ENCODE results near the gene MAOA. TPM values are rescaled to one million over a fixed set of nuclear protein-coding genes. Genes with fewer than 3 reads are reported as not detected.

Gene MAOA
- total RNA-seq, 1 donor from 2014 or later, result 2.1 TPM

- Histone ChIP-seq H3K4me3 (ENCODE audit: low read depth, low read length) (no peak overlapping the region), H3K36me3 (ENCODE audit: control insufficient read depth, insufficient read depth, low read length) (no peaks in the 10 kb centered on the region), H3K27me3 (ENCODE audit: control insufficient read depth, insufficient read depth, low read length) (no peaks in the 10 kb centered on the region)
- DNase-seq (ENCODE audit: low read depth), result no peak
- TF ChIP-seq, protein P1, sequence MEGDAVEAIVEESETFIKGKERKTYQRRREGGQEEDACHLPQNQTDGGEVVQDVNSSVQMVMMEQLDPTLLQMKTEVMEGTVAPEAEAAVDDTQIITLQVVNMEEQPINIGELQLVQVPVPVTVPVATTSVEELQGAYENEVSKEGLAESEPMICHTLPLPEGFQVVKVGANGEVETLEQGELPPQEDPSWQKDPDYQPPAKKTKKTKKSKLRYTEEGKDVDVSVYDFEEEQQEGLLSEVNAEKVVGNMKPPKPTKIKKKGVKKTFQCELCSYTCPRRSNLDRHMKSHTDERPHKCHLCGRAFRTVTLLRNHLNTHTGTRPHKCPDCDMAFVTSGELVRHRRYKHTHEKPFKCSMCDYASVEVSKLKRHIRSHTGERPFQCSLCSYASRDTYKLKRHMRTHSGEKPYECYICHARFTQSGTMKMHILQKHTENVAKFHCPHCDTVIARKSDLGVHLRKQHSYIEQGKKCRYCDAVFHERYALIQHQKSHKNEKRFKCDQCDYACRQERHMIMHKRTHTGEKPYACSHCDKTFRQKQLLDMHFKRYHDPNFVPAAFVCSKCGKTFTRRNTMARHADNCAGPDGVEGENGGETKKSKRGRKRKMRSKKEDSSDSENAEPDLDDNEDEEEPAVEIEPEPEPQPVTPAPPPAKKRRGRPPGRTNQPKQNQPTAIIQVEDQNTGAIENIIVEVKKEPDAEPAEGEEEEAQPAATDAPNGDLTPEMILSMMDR (IDR thresholded peaks at IDR 0.05; ENCODE audit: insufficient read depth, low read length, poor library complexity, severe bottlenecking), result no peak
Observed at GRCh38 chrX:43627669-43628068, 28.4 kb upstream of the MAOA start.

DNA sequence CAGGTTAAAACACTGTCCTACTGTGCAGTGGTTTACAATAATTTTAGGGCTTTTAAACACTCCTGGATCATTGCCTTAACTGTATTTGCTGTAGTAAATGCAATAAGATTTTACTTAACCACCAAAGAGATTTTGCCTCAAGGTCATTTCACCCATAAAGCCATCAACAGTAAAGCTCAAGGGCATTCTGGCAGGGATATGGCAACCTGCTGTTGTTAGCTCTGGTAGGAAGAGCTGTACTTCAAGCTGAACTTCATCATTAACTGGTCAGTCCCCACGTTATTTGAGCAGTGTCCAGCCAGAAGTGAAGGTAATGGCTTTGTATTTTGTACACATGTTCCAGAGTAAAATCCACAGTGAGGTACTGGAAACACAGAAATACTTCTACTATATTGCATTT, 26.9 kb upstream of the MAOA start:
- no peaks in the 10 kb centered on the region for H3K27me3 ChIP-seq (ENCODE audit: control insufficient read depth, insufficient read depth, low read length)
- TF ChIP-seq, protein P1 (IDR thresholded peaks at IDR 0.05; ENCODE audit: insufficient read depth, low read length, poor library complexity, severe bottlenecking), result no peak
- no peak for DNase-seq (ENCODE audit: low read depth)
- H3K36me3 ChIP-seq (ENCODE audit: control insufficient read depth, insufficient read depth, low read length), result no peaks in the 10 kb centered on the region
- H3K4me3 ChIP-seq (ENCODE audit: low read depth, low read length), result no peak overlapping the region

DNA sequence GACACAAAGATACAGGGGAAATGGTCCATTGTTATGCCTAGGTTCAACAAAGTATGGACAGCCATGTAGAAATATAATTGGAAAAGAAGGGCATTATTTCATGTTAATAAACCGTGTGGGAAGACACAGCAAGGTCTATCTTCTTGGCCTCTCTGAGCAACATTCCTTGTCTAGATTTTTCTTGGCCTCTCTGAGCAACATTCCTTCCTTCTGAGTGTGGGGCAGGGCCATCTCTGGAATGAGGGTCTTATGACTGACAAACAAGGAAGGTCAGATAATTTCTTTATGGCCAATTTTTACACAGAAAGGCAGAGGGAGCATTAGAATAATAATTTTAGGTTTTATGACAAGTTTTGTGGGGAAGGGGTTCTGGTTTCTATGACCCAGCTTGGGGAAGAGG, 24.3 kb upstream of the MAOA start:
- no peaks in the 10 kb centered on the region for H3K36me3 ChIP-seq (ENCODE audit: control insufficient read depth, insufficient read depth, low read length)
- DNase-seq (ENCODE audit: low read depth), result no peak
- no peak overlapping the region for H3K4me3 ChIP-seq (ENCODE audit: low read depth, low read length)
- TF ChIP-seq, protein P1 (IDR thresholded peaks at IDR 0.05; ENCODE audit: insufficient read depth, low read length, poor library complexity, severe bottlenecking), result no peak
- H3K27me3 ChIP-seq (ENCODE audit: control insufficient read depth, insufficient read depth, low read length), result no peaks in the 10 kb centered on the region

DNA sequence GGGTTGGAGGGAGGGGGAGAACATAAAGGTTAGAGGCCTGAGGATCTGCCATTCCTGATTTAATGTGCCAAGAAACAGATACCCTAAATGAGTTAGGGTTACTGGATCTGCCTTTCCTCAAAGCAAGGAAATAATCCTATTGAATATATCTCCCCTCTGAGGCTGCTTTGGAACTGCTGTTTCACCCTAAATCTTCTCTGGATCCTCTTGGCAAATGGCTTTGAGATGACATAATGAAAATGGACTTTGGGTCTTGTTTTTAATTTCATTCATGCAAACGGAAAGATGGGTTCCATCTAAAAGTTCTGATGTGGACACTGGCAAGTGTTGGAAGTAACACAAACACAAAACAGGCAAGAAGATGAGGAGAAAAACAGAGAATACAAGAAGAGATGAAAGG, 23.0 kb upstream of the MAOA start:
- no peaks in the 10 kb centered on the region for H3K36me3 ChIP-seq (ENCODE audit: control insufficient read depth, insufficient read depth, low read length)
- DNase-seq (ENCODE audit: low read depth), result no peak
- no peak overlapping the region for H3K4me3 ChIP-seq (ENCODE audit: low read depth, low read length)
- TF ChIP-seq, protein P1 (IDR thresholded peaks at IDR 0.05; ENCODE audit: insufficient read depth, low read length, poor library complexity, severe bottlenecking), result no peak
- H3K27me3 ChIP-seq (ENCODE audit: control insufficient read depth, insufficient read depth, low read length), result no peaks in the 10 kb centered on the region

- Histone ChIP-seq H3K36me3 (ENCODE audit: control insufficient read depth, insufficient read depth, low read length) (no peaks in the 10 kb centered on the region), H3K4me3 (ENCODE audit: low read depth, low read length) (no peak overlapping the region), H3K27me3 (ENCODE audit: control insufficient read depth, insufficient read depth, low read length) (no peaks in the 10 kb centered on the region)
- no peak for DNase-seq (ENCODE audit: low read depth)
- TF ChIP-seq, protein P1 (IDR thresholded peaks at IDR 0.05; ENCODE audit: insufficient read depth, low read length, poor library complexity, severe bottlenecking), result no peak
Observed at GRCh38 chrX:43633757-43634156, 22.3 kb upstream of the MAOA start.

DNA sequence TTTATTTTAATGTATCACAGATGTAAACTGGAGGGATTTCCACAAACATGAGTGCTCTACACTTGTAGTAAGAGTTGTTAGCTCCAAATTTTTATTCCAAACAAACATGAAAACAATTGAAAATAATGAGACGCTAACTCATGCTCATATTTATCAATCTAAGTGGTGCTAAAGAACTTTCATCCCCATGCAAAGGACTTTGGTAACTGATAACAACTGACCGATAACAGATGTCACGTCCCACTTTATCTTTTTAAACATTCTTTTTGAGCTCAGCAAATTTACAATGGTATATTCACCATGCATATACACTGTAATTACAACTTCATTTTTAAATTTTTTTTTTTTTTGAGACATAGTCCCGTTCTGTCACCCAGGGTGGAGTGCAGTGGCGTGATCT, 15.6 kb upstream of the MAOA start:
- Histone ChIP-seq H3K36me3 (ENCODE audit: control insufficient read depth, insufficient read depth, low read length) (no peaks in the 10 kb centered on the region), H3K4me3 (ENCODE audit: low read depth, low read length) (no peak overlapping the region), H3K27me3 (ENCODE audit: control insufficient read depth, insufficient read depth, low read length) (no peaks in the 10 kb centered on the region)
- TF ChIP-seq, protein P1 (IDR thresholded peaks at IDR 0.05; ENCODE audit: insufficient read depth, low read length, poor library complexity, severe bottlenecking), result no peak
- no peak for DNase-seq (ENCODE audit: low read depth)

All from kidney epithelial cell (primary cell).